OCI-LY7 (cell line): ENCODE measurements around the gene AUTS2. TPM values are rescaled to one million over a fixed set of nuclear protein-coding genes. Genes with fewer than 3 reads are reported as not detected.

Source experiments
- BruUV-seq: library from RNA; stranded (reverse); fragments of 400-500 nt; replicated peaks from 2 replicates; lab custom pipeline; 2021; lab: Mats Ljungman, UMichigan
- CTCF ChIA-PET: fragments of 300-600 bp; sonication (Branson Sonifier 250); formaldehyde crosslinking; loops from one replicate; lab custom pipeline; 2022; ENCODE audit warnings: antibody characterized with exemption; ENCODE audit not compliant: unreplicated experiment; lab: Charles Lee
- POLR2A ChIA-PET: fragments of 300-600 bp; sonication (Branson Sonifier 250); formaldehyde crosslinking; loops from one replicate; lab custom pipeline; 2022; ENCODE audit warnings: antibody characterized with exemption; lab: Charles Lee
- DNase-seq: peaks from one replicate; pipeline ENCODE4 v3.0.0-alpha.2; 2015; ENCODE audit warnings: low spot score
- H2AFZ ChIP-seq: fragments of 200-600 bp; sonication (generic), shearing (Covaris generic); 2 replicates; pipeline ENCODE4 v1.6.1; 2014; ENCODE audit warnings: mild to moderate bottlenecking, antibody characterized with exemption, low read length, moderate library complexity
- H3K27ac ChIP-seq: fragments of 200-600 bp; sonication (generic); 2 replicates; pipeline ENCODE4 v1.5.1; 2014; ENCODE audit warnings: mixed run types, low read depth, mild to moderate bottlenecking, moderate library complexity, low read length, inconsistent platforms; ENCODE audit not compliant: poor library complexity, severe bottlenecking
- H3K36me3 ChIP-seq: fragments of 200-600 bp; sonication (generic); 2 replicates; pipeline ENCODE4 v1.6.1; 2014; ENCODE audit warnings: mild to moderate bottlenecking, antibody characterized with exemption, low read length, moderate library complexity, mixed read lengths; ENCODE audit not compliant: insufficient read depth
- H3K4me1 ChIP-seq: fragments of 200-600 bp; sonication (generic); 2 replicates; pipeline ENCODE4 v1.5.1; 2014; ENCODE audit warnings: mild to moderate bottlenecking, low read length; ENCODE audit not compliant: insufficient read depth, poor library complexity, severe bottlenecking
- H3K4me2 ChIP-seq: fragments of 200-600 bp; sonication (generic); 2 replicates; pipeline ENCODE4 v1.6.1; 2014; ENCODE audit warnings: mild to moderate bottlenecking, low read length
- H3K4me3 ChIP-seq: fragments of 200-600 bp; sonication (generic); 2 replicates; pipeline ENCODE4 v1.5.1; 2014; ENCODE audit warnings: mild to moderate bottlenecking, low read depth, low read length; ENCODE audit not compliant: poor library complexity, severe bottlenecking
- H3K79me2 ChIP-seq: fragments of 200-600 bp; sonication (generic); 2 replicates; pipeline ENCODE4 v1.6.1; 2016; ENCODE audit warnings: low read depth, mild to moderate bottlenecking, low read length, moderate library complexity, mixed read lengths; ENCODE audit not compliant: insufficient read depth
- H3K9me2 ChIP-seq: fragments of 200-600 bp; sonication (generic); 2 replicates; pipeline ENCODE4 v1.6.1; 2016; ENCODE audit warnings: mild to moderate bottlenecking, low read length, mixed read lengths; ENCODE audit not compliant: insufficient read depth
- H3K9me3 ChIP-seq: fragments of 200-600 bp; sonication (generic); 2 replicates; pipeline ENCODE4 v1.6.1; 2014; ENCODE audit warnings: mild to moderate bottlenecking, mixed run types, low read length, mixed read lengths
- H4K20me1 ChIP-seq: fragments of 200-600 bp; sonication (generic); 2 replicates; pipeline ENCODE4 v1.6.1; 2014; ENCODE audit warnings: mild to moderate bottlenecking, antibody characterized with exemption, low read length, moderate library complexity, mixed read lengths; ENCODE audit not compliant: insufficient read depth
- EZH2phosphoT487 ChIP-seq: fragments of 200-600 bp; sonication (generic); IDR thresholded peaks from 2 replicates; pipeline ENCODE4 v1.6.1; 2018; ENCODE audit warnings: low read depth, borderline replicate concordance, mild to moderate bottlenecking, mixed run types, antibody characterized with exemption, low read length, moderate library complexity, mixed read lengths
- intact Hi-C: fragments of 100-400 bp; cut with micrococcal nuclease; formaldehyde crosslinking; loops from one replicate; pipeline ENCODE4 v1.10.0; 2022; ENCODE audit not compliant: unreplicated experiment
- total RNA-seq, 2 experiments: library from RNA; depleted of rRNA in 1 of 2; stranded (reverse); fragments of >200 nt in 1 of 2; shearing (Covaris generic) in 1 of 2; gene quantifications; 2 replicates each; pipeline ENCODE4 v1.2.3, GENCODE V29; 2014 to 2022
- TF ChIP-seq, protein P1 (sequence below): fragments of 200-600 bp; sonication (generic); conservative IDR thresholded peaks from 2 replicates; pipeline ENCODE4 v1.5.1; 2014; ENCODE audit warnings: mild to moderate bottlenecking, antibody characterized with exemption, low read length, moderate library complexity, mixed read lengths

AUTS2 gene
- total RNA-seq, 2 experiments from 2014 or later: 37.9 to 78.5 TPM

DNA sequence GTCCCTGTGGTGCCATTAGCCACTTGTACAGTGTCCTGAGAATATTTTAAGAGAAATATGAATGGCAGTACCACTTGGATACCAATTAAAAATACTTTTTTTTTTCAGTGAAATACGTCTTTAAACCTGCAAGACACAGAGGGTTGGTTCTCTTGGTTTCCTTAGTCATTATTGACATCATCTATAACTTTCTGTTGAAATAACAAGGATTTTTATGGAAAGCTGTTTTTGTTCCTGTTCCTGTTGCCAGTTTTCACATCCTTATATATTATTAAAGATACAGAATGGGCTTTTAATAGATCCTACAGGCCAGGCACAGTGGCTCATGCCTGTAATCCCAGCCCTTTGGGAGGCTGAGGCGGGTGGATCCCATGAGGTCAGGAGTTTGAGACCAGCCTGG lies 579.9 kb downstream of the AUTS2 start:
- CTCF ChIA-PET: no interaction called here

DNA sequence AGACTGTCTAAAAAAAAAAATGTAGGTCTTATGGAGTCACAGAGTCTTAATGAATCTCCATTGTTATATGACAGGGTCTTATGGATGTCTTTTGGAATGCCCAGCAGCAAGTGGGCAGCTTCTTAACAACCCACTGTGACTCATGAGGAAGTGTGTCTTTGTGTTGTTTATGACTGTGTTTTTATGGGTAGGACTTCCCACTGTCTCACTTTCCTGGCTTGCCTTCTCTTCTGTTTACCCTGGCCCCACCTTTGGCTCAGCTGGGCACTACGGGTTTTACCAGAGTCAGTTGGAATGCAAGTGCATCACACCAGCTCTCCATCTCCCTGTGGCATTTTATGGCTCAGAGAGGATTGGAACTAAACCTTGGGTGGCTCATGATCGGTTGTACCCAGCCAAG lies 580.5 kb downstream of the AUTS2 start:
- Histone ChIP-seq H3K9me2 (no peaks in the 10 kb centered on the region), H3K79me2 (no peaks in the 10 kb centered on the region), H3K4me1 (no peaks in the 10 kb centered on the region), H3K36me3 (no peaks in the 10 kb centered on the region), H2AFZ (no peak overlapping the region), H3K9me3 (no peaks in the 10 kb centered on the region), H4K20me1 (no peaks in the 10 kb centered on the region), H3K4me3 (no peak overlapping the region), H3K4me2 (no peak overlapping the region), H3K27ac (no peak overlapping the region)
- CTCF ChIA-PET: no interaction called here
- BruUV-seq: no TSS peak
- intact Hi-C loops: no loop called here
- TF ChIP-seq, protein P1, sequence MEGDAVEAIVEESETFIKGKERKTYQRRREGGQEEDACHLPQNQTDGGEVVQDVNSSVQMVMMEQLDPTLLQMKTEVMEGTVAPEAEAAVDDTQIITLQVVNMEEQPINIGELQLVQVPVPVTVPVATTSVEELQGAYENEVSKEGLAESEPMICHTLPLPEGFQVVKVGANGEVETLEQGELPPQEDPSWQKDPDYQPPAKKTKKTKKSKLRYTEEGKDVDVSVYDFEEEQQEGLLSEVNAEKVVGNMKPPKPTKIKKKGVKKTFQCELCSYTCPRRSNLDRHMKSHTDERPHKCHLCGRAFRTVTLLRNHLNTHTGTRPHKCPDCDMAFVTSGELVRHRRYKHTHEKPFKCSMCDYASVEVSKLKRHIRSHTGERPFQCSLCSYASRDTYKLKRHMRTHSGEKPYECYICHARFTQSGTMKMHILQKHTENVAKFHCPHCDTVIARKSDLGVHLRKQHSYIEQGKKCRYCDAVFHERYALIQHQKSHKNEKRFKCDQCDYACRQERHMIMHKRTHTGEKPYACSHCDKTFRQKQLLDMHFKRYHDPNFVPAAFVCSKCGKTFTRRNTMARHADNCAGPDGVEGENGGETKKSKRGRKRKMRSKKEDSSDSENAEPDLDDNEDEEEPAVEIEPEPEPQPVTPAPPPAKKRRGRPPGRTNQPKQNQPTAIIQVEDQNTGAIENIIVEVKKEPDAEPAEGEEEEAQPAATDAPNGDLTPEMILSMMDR: no peak
- TF ChIP-seq EZH2phosphoT487: no peak
- POLR2A ChIA-PET: interaction anchor here (0.5 to 0.8 kb wide), 3 partner anchors 9 to 546 kb away, joined by 3 to 4 read pairs (median 3); no protein-coding TSS in a partner anchor
- DNase-seq: no peak

More for the DNA sequence above, 579.9 kb downstream of the AUTS2 start:
- BruUV-seq: no TSS peak
- no peaks in the 10 kb centered on the region for H3K4me1 ChIP-seq
- intact Hi-C loops: no loop called here
- no peak for TF ChIP-seq EZH2phosphoT487
- TF ChIP-seq, protein P1: no peak
- no peak overlapping the region for H2AFZ ChIP-seq
- H4K20me1 ChIP-seq: no peaks in the 10 kb centered on the region
- H3K27ac ChIP-seq: no peak overlapping the region
- no peak for DNase-seq
- no peak overlapping the region for H3K4me3 ChIP-seq
- no peaks in the 10 kb centered on the region for H3K9me2 ChIP-seq
- H3K4me2 ChIP-seq: no peak overlapping the region
- H3K9me3 ChIP-seq: no peaks in the 10 kb centered on the region
- no peaks in the 10 kb centered on the region for H3K36me3 ChIP-seq
- no peaks in the 10 kb centered on the region for H3K79me2 ChIP-seq
- POLR2A ChIA-PET: interaction anchor here (0.5 to 0.8 kb wide), 5 partner anchors 8 to 1168 kb away, joined by 3 to 4 read pairs (median 3); no protein-coding TSS in a partner anchor

DNA sequence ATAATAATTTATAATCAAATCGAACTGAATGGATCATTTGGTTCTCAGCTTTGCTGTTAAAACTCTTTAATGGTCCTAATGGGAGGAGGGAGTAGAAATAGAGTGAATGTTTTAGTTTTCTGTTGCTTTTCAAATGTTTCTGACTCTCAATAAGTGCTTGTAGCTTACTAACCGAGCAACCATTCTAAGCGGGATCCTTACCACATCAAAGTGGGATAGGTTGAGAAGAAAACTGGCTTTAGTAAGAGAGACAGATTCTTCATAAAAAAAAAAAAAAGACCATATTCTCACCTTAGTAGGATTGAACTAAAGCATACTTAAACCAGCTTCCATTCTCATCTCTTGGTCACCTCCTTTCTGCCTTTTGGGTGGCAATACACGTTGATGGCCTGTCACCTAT lies 584.2 kb downstream of the AUTS2 start:
- CTCF ChIA-PET: no interaction called here
- TF ChIP-seq, protein P1: no peak
- TF ChIP-seq EZH2phosphoT487: no peak

More for the DNA sequence above, 584.2 kb downstream of the AUTS2 start:
- no peak for DNase-seq
- Histone ChIP-seq H3K4me3 (no peak overlapping the region), H4K20me1 (no peaks in the 10 kb centered on the region), H3K36me3 (no peaks in the 10 kb centered on the region), H3K4me1 (no peaks in the 10 kb centered on the region), H3K4me2 (no peak overlapping the region), H3K27ac (no peak overlapping the region), H2AFZ (no peak overlapping the region), H3K9me3 (no peaks in the 10 kb centered on the region), H3K9me2 (no peaks in the 10 kb centered on the region), H3K79me2 (no peaks in the 10 kb centered on the region)
- POLR2A ChIA-PET: interaction anchor here (0.7 kb wide), 1 partner anchor 1086 kb away, joined by 4 read pairs; no protein-coding TSS in a partner anchor
- BruUV-seq: no TSS peak
- intact Hi-C loops: no loop called here
